Endodermal cell (in vitro differentiated cells): ENCODE data around the gene PPL. TPM values are rescaled to one million over a fixed set of nuclear protein-coding genes. Genes with fewer than 3 reads are reported as not detected.
"Not testable (repeated sequence)": the region's sequence is repeated elsewhere in the genome, so short reads cannot be mapped to it uniquely, and the experiment has no call there.

Source experiments
- DNase-seq: peaks from one replicate; pipeline ENCODE4 v3.0.0-alpha.2; 2017
- H3K27ac ChIP-seq: 2 replicates; pipeline ENCODE4 v1.5.1; 2013; ENCODE audit warnings: mild to moderate bottlenecking, low read depth, low read length, moderate library complexity
- H3K27me3 ChIP-seq: 2 replicates; pipeline ENCODE4 v1.6.1; 2013; ENCODE audit warnings: mild to moderate bottlenecking, low read length, moderate library complexity; ENCODE audit not compliant: insufficient read depth, control insufficient read depth, poor library complexity, severe bottlenecking
- H3K36me3 ChIP-seq: 2 replicates; pipeline ENCODE4 v1.7.0; 2013; ENCODE audit warnings: mild to moderate bottlenecking, low read length, moderate library complexity; ENCODE audit not compliant: control insufficient read depth, insufficient read depth
- H3K4me1 ChIP-seq: one replicate; pipeline ENCODE4 v1.7.0; 2013; ENCODE audit warnings: low read length; ENCODE audit not compliant: control insufficient read depth, insufficient read depth
- H3K4me3 ChIP-seq: 2 replicates; pipeline ENCODE4 v1.5.1; 2013; ENCODE audit warnings: mild to moderate bottlenecking, low read length, moderate library complexity
- H3K9ac ChIP-seq: 2 replicates; pipeline ENCODE4 v1.6.1; 2013; ENCODE audit warnings: mild to moderate bottlenecking, low read length, moderate library complexity; ENCODE audit not compliant: poor library complexity, severe bottlenecking; ENCODE audit errors: extremely low read depth
- H3K9me3 ChIP-seq: 2 replicates; pipeline ENCODE4 v1.6.1; 2013; ENCODE audit warnings: mild to moderate bottlenecking, low read length, moderate library complexity; ENCODE audit not compliant: control insufficient read depth
- H3K27ac Mint-ChIP-seq: 2 replicates; pipeline ENCODE4 v1.8.0; 2020; ENCODE audit warnings: mixed read lengths
- H3K27me3 Mint-ChIP-seq: 2 replicates; pipeline ENCODE4 v1.8.0; 2021; ENCODE audit warnings: mild to moderate bottlenecking, mixed read lengths; ENCODE audit not compliant: insufficient read depth
- H3K36me3 Mint-ChIP-seq: 2 replicates; pipeline ENCODE4 v1.8.0; 2020; ENCODE audit warnings: low read depth, mixed read lengths
- H3K4me1 Mint-ChIP-seq: 2 replicates; pipeline ENCODE4 v1.8.0; 2020; ENCODE audit warnings: mixed read lengths
- H3K4me3 Mint-ChIP-seq: 2 replicates; pipeline ENCODE4 v1.8.0; 2020; ENCODE audit warnings: mild to moderate bottlenecking, moderate library complexity, mixed read lengths
- H3K9me3 Mint-ChIP-seq: 2 replicates; pipeline ENCODE4 v1.8.0; 2020; ENCODE audit warnings: mild to moderate bottlenecking, mixed read lengths
- CTCF ChIP-seq: fragments of 200-600 bp; sonication (generic); conservative IDR thresholded peaks from 2 replicates; pipeline ENCODE4 v1.5.0; 2021; ENCODE audit warnings: antibody characterized with exemption, mild to moderate bottlenecking
- WGBS, 2 experiments: methylation state at CpG; one replicate each; pipeline versions ENCODE4 v1.1.5 to v1.1.7; 2013; ENCODE audit warnings: missing lambda C conversion rate in 2 of 2, mixed read lengths in 1 of 2; ENCODE audit not compliant: insufficient coverage in 1 of 2, insufficient read length in 1 of 2; 5-methylcytosine and 5-hydroxymethylcytosine counted together
- total RNA-seq, 2 donors: library from RNA; stranded (reverse); fragmentation: NEBNext Ultra II Directional in 1 of 2; extraction: Animal tissue kit (Norgen Biotek cat#: 25700) in 1 of 2; gene quantifications; 2 replicates in 1 of 2; 3 replicates in 1 of 2; pipeline ENCODE4 v1.2.1, GENCODE V29; 2021

PPL gene
- total RNA-seq, 2 donors from 2014 or later: 37.8 to 48.5 TPM

- 87 to 98% methylated on average over 10 to 11 of the region's 11 CpGs for WGBS, 2 experiments
- Histone ChIP-seq H3K4me3 (no peak overlapping the region), H3K36me3 (peaks cover 10% of the 10 kb centered on the region), H3K9ac (no peak overlapping the region), H3K4me1 (no peaks in the 10 kb centered on the region), H3K9me3 (peaks cover 11% of the 10 kb centered on the region), H3K27me3 (no peaks in the 10 kb centered on the region), H3K27ac (no peak overlapping the region)
- no peaks in the 10 kb centered on the region for H3K4me1 Mint-ChIP-seq
- peak; percentile 38 for DNase-seq
- H3K27ac Mint-ChIP-seq: no peak overlapping the region
- H3K27me3 Mint-ChIP-seq: no peaks in the 10 kb centered on the region
- no peak for TF ChIP-seq CTCF
- peaks cover 37% of the 10 kb centered on the region for H3K36me3 Mint-ChIP-seq
- no peak overlapping the region for H3K4me3 Mint-ChIP-seq
- peaks cover 12% of the 10 kb centered on the region for H3K9me3 Mint-ChIP-seq
Measured at GRCh38 chr16:4931381-4931780, 5.6 kb downstream of the PPL start.

- not testable (repeated sequence) for H3K4me3 Mint-ChIP-seq, H3K4me1 ChIP-seq, H3K4me1 Mint-ChIP-seq, DNase-seq, H3K4me3 ChIP-seq, H3K27ac Mint-ChIP-seq, H3K27ac ChIP-seq, H3K27me3 ChIP-seq, H3K36me3 ChIP-seq, H3K9ac ChIP-seq, H3K27me3 Mint-ChIP-seq
- peaks cover 11% of the 10 kb centered on the region for H3K9me3 ChIP-seq
- WGBS, 2 experiments: 98% methylated on average over 4 of the region's 4 CpGs; no CpG with 5 or more reads in 1 of the 2 experiments
- Mint-ChIP-seq H3K9me3 (peaks cover 15% of the 10 kb centered on the region), H3K36me3 (peaks cover 41% of the 10 kb centered on the region)
Measured at GRCh38 chr16:4929619-4930018, 7.3 kb downstream of the PPL start.

DNA sequence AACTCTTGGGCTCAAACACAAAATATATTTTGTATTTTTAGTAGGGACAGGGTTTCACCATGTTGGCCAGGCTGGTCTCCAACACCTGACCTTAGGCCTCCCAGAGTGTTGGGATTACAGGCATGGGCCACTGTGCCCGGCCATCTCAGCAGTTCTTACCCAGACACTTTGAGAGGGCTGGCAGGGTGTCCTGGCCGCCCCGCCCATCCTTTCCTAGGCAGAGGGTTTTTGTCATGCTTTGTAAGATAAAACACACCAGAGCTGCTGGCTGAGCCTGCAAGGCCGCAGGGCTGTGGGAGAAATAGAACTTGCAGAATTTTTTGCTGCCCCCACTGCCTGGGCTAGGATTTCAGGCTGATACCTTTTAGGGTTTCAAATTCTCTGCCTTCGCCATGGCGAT lies 8.7 kb downstream of the PPL start:
- DNase-seq: no peak
- no peak overlapping the region for H3K27ac ChIP-seq
- H3K27me3 ChIP-seq: no peaks in the 10 kb centered on the region
- no peak overlapping the region for H3K27ac Mint-ChIP-seq
- peaks cover 11% of the 10 kb centered on the region for H3K9me3 ChIP-seq
- peaks cover 10% of the 10 kb centered on the region for H3K36me3 ChIP-seq
- H3K4me3 ChIP-seq: no peak overlapping the region
- 78 to 92% methylated on average over 6 of the region's 6 CpGs for WGBS, 2 experiments
- TF ChIP-seq CTCF: no peak
- peaks cover 15% of the 10 kb centered on the region for H3K9me3 Mint-ChIP-seq
- H3K4me1 Mint-ChIP-seq: peaks cover 10% of the 10 kb centered on the region
- peaks cover 6% of the 10 kb centered on the region for H3K4me1 ChIP-seq
- H3K4me3 Mint-ChIP-seq: no peak overlapping the region
- H3K9ac ChIP-seq: no peak overlapping the region
- no peaks in the 10 kb centered on the region for H3K27me3 Mint-ChIP-seq
- peaks cover 41% of the 10 kb centered on the region for H3K36me3 Mint-ChIP-seq

- Mint-ChIP-seq H3K9me3 (peaks cover 15% of the 10 kb centered on the region), H3K4me3 (no peak overlapping the region), H3K4me1 (peaks cover 10% of the 10 kb centered on the region), H3K27me3 (no peaks in the 10 kb centered on the region), H3K27ac (no peak overlapping the region), H3K36me3 (peaks cover 41% of the 10 kb centered on the region)
- Histone ChIP-seq H3K4me1 (peaks cover 6% of the 10 kb centered on the region), H3K27me3 (no peaks in the 10 kb centered on the region), H3K27ac (no peak overlapping the region), H3K9me3 (peaks cover 11% of the 10 kb centered on the region), H3K9ac (no peak overlapping the region), H3K36me3 (peaks cover 10% of the 10 kb centered on the region), H3K4me3 (no peak overlapping the region)
- DNase-seq: no peak
- TF ChIP-seq CTCF: no peak
- 65 to 88% methylated on average over 1 to 2 of the region's 2 CpGs for WGBS, 2 experiments
Measured at GRCh38 chr16:4927661-4928060, 9.3 kb downstream of the PPL start.
